ENCODE results near the gene UBASH3B.

Gene UBASH3B

GRCh38 chr11:122863704-122864326 is 208.3 kb downstream of the UBASH3B start:
- DNase-seq = peak; percentile 50
